T-helper 1 cell treated with Interleukin-12 subunit alpha and Interleukin-12 subunit beta and Interleukin-4 antibody, amounts not matched to agents 30 ng/mL and 1 ng/mL, for 36 hours (primary cell): ENCODE measurements around the gene PEX5. TPM values are rescaled to one million over a fixed set of nuclear protein-coding genes. Genes with fewer than 3 reads are reported as not detected.
"Not testable (repeated sequence)": the region's sequence is repeated elsewhere in the genome, so short reads cannot be mapped to it uniquely, and the experiment has no call there.

Experiments used
- intact Hi-C: fragments of 100-400 bp; cut with micrococcal nuclease; formaldehyde crosslinking; loops from one replicate; pipeline ENCODE4 v1.15.1; 2024
- total RNA-seq: library from RNA; stranded (reverse); gene quantifications from 2 replicates; pipeline ENCODE4 v1.2.3, GENCODE V29; 2022

Gene PEX5
- total RNA-seq, 1 donor from 2014 or later = 24.5 TPM

DNA sequence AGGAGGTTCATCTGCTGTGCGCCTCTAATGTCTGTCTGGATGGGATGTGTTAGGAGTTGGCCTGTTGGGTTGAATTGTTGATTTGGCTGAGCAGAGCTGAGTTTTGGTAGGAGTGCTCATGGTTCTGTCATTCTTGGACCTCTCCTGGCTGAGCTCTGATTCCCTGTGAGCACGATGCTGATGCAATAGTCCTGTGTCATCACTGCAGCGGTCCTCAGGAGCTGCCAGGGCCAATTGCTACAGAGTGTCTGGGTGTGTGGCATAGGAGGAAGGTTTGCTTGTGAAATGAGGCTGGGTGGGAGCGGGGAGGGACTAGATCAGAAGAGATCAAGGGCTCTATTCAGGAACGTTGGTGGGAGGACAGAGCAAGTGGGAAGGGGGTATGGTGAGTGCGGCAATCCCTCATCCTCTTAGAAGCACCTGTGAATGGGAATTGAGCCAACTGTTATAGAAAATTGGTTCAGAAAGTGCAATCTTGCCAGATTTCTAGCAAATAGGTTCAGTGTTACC is 21.2 kb downstream of the PEX5 start:
- intact Hi-C loops = no loop called here

DNA sequence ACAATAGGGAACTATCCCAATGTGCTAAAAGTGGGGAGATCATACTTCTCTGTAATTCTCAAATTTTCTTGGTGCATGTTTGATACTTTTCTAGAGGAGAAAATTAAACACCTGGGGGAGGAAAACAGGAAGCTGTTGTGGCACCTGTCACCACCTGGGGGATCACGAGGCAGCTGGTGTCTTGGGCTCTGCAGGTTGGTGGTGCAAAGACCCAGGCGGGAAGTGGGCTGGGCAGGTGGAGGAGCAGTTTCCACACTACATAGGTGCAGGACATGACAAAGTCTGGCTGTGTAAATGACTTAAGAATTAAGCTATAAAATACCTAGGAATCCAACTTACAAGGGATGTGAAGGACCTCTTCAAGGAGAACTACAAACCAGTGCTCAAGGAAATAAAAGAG is 23.2 kb downstream of the PEX5 start:
- intact Hi-C loops = no loop called here

DNA sequence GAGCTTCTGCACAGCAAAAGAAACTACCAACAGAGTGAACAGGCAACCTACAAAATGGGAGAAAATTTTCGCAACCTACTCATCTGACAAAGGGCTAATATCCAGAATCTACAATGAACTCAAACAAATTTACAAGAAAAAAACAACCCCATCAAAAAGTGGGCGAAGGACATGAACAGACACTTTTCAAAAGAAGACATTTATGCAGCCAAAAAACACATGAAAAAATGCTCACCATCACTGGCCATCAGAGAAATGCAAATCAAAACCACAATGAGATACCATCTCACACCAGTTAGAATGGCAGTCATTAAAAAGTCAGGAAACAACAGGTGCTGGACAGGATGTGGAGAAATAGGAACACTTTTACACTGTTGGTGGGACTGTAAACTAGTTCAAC is 24.3 kb downstream of the PEX5 start:
- intact Hi-C loops = not testable (repeated sequence)

DNA sequence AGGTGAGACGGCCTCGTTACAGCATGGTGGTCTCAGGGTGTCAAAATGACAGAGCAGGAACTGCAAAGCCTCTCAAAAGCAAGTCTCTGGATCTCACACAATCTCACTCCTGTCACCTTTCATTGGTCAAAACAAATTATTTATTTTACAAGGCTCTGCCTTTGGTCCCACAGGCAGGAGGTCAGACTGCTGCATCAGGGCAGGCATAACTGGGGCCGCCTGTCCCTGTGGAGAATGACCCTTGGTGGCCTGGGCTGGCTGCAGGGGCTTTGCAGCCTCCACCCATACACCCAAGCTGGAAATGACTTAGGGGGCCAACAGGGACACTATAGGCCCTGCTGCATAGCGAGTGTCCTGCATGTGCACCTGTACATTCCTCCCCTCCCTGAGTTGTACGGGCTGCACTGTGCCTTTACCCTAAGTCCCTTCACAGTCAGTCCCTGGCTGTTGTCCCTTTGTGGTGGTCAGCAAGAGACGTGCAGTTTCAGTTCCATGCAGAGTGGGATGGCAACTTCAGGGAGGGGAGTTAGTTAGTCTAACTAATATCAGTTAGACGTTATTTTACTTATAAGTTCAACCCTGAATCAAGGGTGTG is 28.1 kb downstream of the PEX5 start:
- intact Hi-C loops = loop anchor here (2.0 to 5.0 kb wide), 2 partner anchors 170 to 589 kb away; no protein-coding TSS in a partner anchor

DNA sequence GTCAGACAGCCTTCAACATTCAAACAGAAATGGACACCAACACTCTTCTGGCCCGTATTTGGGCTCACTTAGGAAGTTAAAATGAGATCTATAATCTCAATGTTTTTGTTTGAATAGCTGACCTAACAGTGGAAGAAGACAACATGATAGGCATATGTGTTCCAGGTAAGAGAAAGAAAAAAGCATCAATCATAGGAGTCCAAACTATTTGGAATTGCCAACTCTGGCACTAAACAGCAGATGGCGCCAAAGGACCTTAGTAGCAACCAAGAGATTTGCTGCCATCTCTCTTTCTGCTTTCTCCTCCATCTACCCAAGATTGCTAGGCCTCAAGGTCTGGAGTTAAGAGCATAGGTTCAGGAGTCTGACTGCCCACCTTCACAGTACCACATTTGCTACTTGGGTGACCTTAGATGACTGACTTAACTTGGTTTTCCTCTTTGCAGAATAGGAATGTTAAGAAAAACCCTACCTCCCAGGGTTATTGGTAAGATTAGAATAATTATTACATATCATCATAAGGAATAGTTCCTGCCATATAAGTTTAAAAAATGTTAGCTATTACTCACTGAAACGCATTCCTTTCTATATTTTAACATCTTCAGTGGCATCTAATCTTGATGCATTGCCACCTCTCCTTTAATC is 30.2 kb downstream of the PEX5 start:
- intact Hi-C loops = loop anchor here (1.0 to 5.0 kb wide), 5 partner anchors 168 to 587 kb away; no protein-coding TSS in a partner anchor

DNA sequence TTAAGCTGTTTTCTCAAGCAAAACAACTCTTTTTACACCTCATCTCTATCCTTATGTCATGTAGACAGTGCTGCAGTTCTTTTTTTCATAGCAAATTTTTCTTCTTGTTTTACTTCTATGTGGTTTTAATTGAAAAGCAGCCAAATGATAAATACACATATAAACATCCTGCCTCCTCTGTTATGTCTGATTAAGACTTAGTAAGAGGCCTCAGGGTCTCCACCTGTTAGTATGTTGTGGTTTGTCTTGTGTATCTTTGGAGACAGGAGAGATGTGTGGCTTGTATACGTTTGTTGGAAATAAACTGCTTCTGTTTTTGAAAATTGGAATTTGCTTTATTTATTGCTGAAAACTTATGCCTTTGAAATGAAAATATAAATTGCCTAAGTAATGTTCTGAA is 32.0 kb downstream of the PEX5 start:
- intact Hi-C loops = no loop called here

DNA sequence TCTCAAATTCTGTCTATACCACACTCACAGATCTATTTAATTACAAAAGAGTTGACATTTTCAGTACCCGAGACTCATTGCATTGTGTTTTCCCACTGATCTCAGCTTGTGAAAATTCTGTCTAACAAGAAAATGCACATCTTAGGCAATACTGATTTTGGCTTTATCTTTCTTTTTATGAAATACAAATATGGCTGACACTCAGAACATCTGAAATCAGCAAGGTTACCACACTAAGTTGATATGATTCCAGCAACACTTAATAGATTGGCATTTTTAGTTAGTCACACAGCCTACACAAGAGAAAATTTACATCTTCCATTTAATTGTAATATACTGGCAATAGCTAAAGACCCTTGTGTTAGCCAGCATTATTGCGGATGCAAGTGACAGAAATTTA is 40.3 kb downstream of the PEX5 start:
- intact Hi-C loops = no loop called here

DNA sequence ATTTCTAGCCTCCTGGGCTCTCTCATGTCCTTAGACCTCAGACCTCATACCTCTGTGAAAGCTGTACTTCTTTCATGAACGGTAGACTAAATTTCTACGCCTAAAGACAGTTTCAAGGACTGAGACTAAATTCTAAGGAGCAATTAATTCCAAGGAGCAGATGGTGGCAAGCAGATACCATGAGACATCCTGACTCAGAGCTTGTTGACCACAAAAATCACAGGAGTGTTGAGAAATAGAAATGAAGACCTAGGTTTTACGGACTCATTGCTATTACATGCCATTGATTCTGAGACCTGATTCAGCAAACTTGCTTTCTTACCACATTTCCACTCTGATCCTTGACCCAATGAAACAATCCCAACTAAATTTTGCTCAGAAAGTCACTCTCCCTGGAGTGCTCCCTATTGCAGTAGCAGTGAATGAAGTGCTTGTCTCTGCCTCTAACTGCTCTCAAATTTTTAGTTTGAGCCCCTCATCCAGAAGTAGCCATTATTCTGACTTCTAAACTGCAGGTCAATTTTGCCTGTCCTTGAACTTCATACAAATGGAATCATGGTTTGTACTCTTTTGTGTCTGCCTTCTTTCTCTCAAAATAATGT is 52.0 kb downstream of the PEX5 start:
- intact Hi-C loops = no loop called here

DNA sequence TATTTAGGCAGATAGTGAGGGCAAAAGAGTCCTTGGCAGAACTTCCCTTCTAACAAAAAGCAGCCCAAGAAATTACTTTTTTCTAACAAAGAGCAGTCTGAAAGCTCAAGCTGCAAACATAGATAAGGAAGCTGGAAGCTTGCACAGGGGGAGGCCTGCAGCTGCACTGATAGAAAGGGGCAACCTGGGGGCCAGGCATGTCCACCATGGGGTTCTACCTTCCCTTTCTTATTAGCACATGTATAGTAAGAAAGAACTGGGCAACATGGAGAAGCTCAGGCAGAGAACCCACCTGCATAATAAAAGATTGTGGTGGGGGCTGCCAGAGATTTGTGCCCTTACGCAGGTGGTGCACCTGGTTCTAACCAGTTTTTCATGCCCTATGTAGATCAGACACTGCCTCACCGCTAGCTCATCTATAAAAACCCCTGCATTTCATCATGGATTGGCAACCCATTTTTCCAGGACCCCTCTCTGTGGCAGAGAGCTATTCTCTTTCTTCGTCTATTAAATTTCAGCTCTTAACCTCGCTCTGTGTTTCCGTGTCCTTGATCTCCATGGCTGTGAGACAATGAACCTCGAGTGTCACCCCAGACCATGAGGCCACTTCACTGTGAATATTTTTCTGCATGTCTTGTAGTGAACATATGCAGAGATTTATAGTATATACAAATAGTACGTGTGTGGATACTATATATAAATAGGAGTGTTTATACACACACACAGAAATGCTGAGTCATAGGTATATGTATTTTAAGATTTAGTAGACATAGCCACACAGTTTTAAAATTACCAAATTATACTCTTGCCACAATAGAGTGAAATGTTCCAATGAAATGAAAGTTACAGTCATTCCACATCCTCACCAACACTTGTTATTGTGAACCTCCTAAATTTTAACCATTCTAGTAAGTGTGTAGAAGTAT is 53.0 kb downstream of the PEX5 start:
- intact Hi-C loops = no loop called here

DNA sequence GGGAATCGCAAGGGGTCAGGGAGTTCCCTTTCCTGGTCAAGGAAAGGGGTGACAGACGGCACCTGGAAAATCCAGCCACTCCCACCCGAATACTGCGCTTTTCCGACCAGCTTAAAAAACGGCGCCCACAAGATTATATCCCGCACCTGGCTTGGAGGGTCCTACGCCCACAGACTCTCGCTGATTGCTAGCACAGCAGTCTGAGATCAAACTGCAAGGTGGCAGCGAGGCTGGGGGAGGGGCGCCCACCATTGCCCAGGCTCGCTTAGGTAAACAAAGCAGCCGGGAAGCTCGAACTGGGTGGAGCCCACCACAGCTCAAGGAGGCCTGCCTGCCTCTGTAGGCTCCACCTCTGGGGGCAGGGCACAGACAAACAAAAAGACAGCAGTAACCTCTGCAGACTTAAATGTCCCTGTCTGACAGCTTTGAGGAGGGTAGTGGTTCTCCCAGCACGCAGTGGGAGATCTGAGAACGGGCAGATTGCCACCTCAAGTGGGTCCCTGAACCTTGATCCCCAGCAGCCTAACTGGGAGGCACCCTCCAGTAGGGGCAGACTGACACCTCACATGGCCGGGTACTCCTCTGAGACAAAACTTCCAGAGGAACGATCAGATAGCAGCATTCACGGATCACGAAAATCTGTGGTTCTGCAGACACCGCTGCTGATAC is 62.0 kb downstream of the PEX5 start:
- intact Hi-C loops = not testable (repeated sequence)

DNA sequence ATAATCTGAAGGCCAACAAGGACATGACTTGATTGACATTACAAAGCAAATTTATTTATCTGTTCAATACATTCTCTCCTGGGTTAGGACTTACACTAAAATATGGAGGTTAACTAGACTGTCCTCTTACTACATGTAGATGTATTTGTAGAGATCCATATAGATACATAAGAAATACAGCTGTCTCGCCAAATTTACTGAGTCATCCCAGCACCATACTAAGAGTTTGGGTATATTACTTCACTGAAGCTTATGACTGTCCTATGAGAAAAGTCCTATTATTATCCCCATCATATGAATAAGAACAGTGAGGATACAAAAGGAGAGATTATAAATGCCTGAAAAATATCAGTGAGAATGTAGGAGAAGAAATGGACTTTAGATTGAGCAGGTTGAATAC is 69.6 kb downstream of the PEX5 start:
- intact Hi-C loops = no loop called here

Other genes starting within 250 kb of the PEX5 start
- not detected in 2 replicates for gene RNU7-1, start 245.9 kb upstream of the PEX5 start, total RNA-seq
- 126 and 140 TPM in 2 replicates for gene C12orf57, start 245.7 kb upstream of the PEX5 start, total RNA-seq
- 189 and 193 TPM in 2 replicates for gene PTPN6, start 238.3 kb upstream of the PEX5 start, total RNA-seq
- 208 and 209 TPM in 2 replicates for gene PHB2, start 219.0 kb upstream of the PEX5 start, total RNA-seq
- gene EMG1, start 218.8 kb upstream of the PEX5 start, total RNA-seq = 65.5 and 71.1 TPM in 2 replicates
- gene LPCAT3, start 171.2 kb upstream of the PEX5 start, total RNA-seq = 37.4 and 40.3 TPM in 2 replicates
- 1.7 and 2.7 TPM in 2 replicates for gene C1S, start 129.0 kb upstream of the PEX5 start, total RNA-seq
- gene C1R, start 97.2 kb upstream of the PEX5 start, total RNA-seq = 3.1 and 3.3 TPM in 2 replicates
- gene C1RL, start 80.5 kb upstream of the PEX5 start, total RNA-seq = 33.3 and 33.7 TPM in 2 replicates
- gene RBP5, start 60.8 kb upstream of the PEX5 start, total RNA-seq = 0.27 TPM in 1 of 2 replicates, not detected in the other
- 86.2 and 86.5 TPM in 2 replicates for gene CLSTN3, start 59.3 kb upstream of the PEX5 start, total RNA-seq
- not detected in 2 replicates for gene ACSM4, start 114.4 kb downstream of the PEX5 start, total RNA-seq